B cell (primary cell): ENCODE measurements around the gene USF1. TPM values are rescaled to one million over a fixed set of nuclear protein-coding genes. Genes with fewer than 3 reads are reported as not detected.

Experiments used
- ATAC-seq: fragments of 200-7000 bp; cut with Tn5 transposase; one replicate; pipeline ENCODE4 v1.10.0; 2021; ENCODE audit warnings: low read depth, mild to moderate bottlenecking, moderate number of reproducible peaks, moderate library complexity
- CTCF ChIA-PET: fragments of 350-600 bp; sonication (Branson Sonifier 250); formaldehyde crosslinking; loops from one replicate; lab custom pipeline; 2021; ENCODE audit warnings: antibody characterized with exemption, inconsistent platforms; lab: Charles Lee
- POLR2A ChIA-PET: fragments of 350-600 bp; sonication (Branson Sonifier 250); formaldehyde crosslinking; loops from one replicate; lab custom pipeline; 2021; ENCODE audit warnings: antibody characterized with exemption; lab: Charles Lee
- DNase-seq: peaks from one replicate; pipeline ENCODE4 v3.0.0; 2013
- H2AFZ ChIP-seq: 2 replicates; pipeline ENCODE4 v1.6.1; 2012; ENCODE audit warnings: mild to moderate bottlenecking, low read depth, low read length; ENCODE audit not compliant: insufficient read depth, poor library complexity, severe bottlenecking
- H3K27ac ChIP-seq, 2 donors: 1 replicate in 1 of 2; 2 replicates in 1 of 2; pipeline ENCODE4 v1.5.1; 2012 to 2013; ENCODE audit warnings: low read length in 2 of 2, mild to moderate bottlenecking in 2 of 2, moderate library complexity in 1 of 2
- H3K27me3 ChIP-seq, 4 experiments: fragments of 200-600 bp in 1 of 4; sonication (generic) in 1 of 4; replicated peaks in 1 of 4; 1 replicate in 2 of 4; 2 replicates in 2 of 4; pipeline versions ENCODE4 v1.6.1 to v1.7.0; 2013 to 2016; ENCODE audit warnings: low read length in 3 of 4, mild to moderate bottlenecking in 2 of 4, mixed read lengths in 1 of 4, moderate library complexity in 1 of 4; ENCODE audit not compliant: insufficient read depth in 4 of 4, control insufficient read depth in 3 of 4; ENCODE audit errors: control extremely low read depth in 1 of 4
- H3K36me3 ChIP-seq, 2 experiments: replicated peaks in 1 of 2; 1 replicate in 1 of 2; 2 replicates in 1 of 2; pipeline versions ENCODE4 v1.6.1 to v1.7.1; 2013; ENCODE audit warnings: low read length in 1 of 2; ENCODE audit not compliant: insufficient read depth in 2 of 2, control insufficient read depth in 1 of 2; ENCODE audit errors: control extremely low read depth in 1 of 2, extremely low read depth in 1 of 2
- H3K4me1 ChIP-seq, 2 donors: fragments of 200-600 bp in 1 of 2; sonication (generic) in 1 of 2; 1 replicate in 1 of 2; 2 replicates in 1 of 2; pipeline versions ENCODE4 v1.5.1 to v1.6.1; 2013 to 2017; ENCODE audit warnings: low read length in 2 of 2; ENCODE audit not compliant: control insufficient read depth in 2 of 2, insufficient read depth in 2 of 2
- H3K4me2 ChIP-seq: replicated peaks from 2 replicates; pipeline ENCODE3; 2012; ENCODE audit warnings: mild to moderate bottlenecking, low read depth, low read length; ENCODE audit not compliant: poor library complexity, severe bottlenecking
- H3K4me3 ChIP-seq, 5 experiments: fragments of 200-600 bp in 1 of 5; sonication (generic) in 1 of 5; 1 replicate in 3 of 5; 2 replicates in 2 of 5; pipeline versions ENCODE4 v1.5.1 to v1.7.0; 2011 to 2016; ENCODE audit warnings: low read length in 4 of 5, mild to moderate bottlenecking in 4 of 5, low read depth in 2 of 5, control low read depth in 1 of 5, moderate library complexity in 1 of 5; ENCODE audit not compliant: insufficient read depth in 1 of 5; ENCODE audit errors: control extremely low read depth in 1 of 5, extremely low read depth in 1 of 5
- H3K79me2 ChIP-seq: fragments of 200-600 bp; sonication (generic); one replicate; pipeline ENCODE4 v1.6.0; 2016; ENCODE audit warnings: low read length; ENCODE audit not compliant: control insufficient read depth, insufficient read depth
- H3K9ac ChIP-seq: fragments of 200-600 bp; sonication (generic); 2 replicates; pipeline ENCODE4 v1.6.1; 2017; ENCODE audit warnings: mild to moderate bottlenecking, low read length, moderate library complexity
- H3K9me3 ChIP-seq, 3 donors: one replicate each; pipeline versions ENCODE4 v1.6.1 to v1.7.1; 2013; ENCODE audit warnings: low read length in 2 of 3; ENCODE audit not compliant: control insufficient read depth in 2 of 3, insufficient read depth in 1 of 3; ENCODE audit errors: control extremely low read depth in 1 of 3
- H4K20me1 ChIP-seq: 2 replicates; pipeline ENCODE4 v1.6.0; 2012; ENCODE audit warnings: mild to moderate bottlenecking, low read length; ENCODE audit not compliant: insufficient read depth, control insufficient read depth, poor library complexity, severe bottlenecking
- H3K27ac Mint-ChIP-seq: one replicate; pipeline ENCODE4 v1.8.0; 2021; ENCODE audit warnings: mixed read lengths
- H3K27me3 Mint-ChIP-seq: one replicate; pipeline ENCODE4 v1.8.0; 2021; ENCODE audit warnings: mixed read lengths
- H3K4me1 Mint-ChIP-seq: one replicate; pipeline ENCODE4 v1.8.0; 2021; ENCODE audit warnings: mixed read lengths
- H3K4me3 Mint-ChIP-seq: one replicate; pipeline ENCODE4 v1.8.0; 2021; ENCODE audit warnings: mixed read lengths
- H3K9me3 Mint-ChIP-seq: one replicate; pipeline ENCODE4 v1.8.0; 2022; ENCODE audit warnings: mixed read lengths; ENCODE audit not compliant: insufficient read depth
- CTCF ChIP-seq: fragments of 200-600 bp; IDR thresholded peaks from one replicate; pipeline ENCODE4 v1.8.0; 2022; ENCODE audit warnings: antibody characterized with exemption, mild to moderate bottlenecking
- EZH2 ChIP-seq: IDR thresholded peaks from 2 replicates; pipeline ENCODE4 v1.6.1; 2012; ENCODE audit warnings: borderline replicate concordance, low read depth, mild to moderate bottlenecking, moderate library complexity, low read length; ENCODE audit not compliant: insufficient read depth, poor library complexity, severe bottlenecking
- WGBS: methylation state at CpG from one replicate; pipeline ENCODE4 v1.1.5; 2013; ENCODE audit warnings: missing lambda C conversion rate; ENCODE audit not compliant: insufficient coverage; 5-methylcytosine and 5-hydroxymethylcytosine counted together
- intact Hi-C: fragments of 100-400 bp; cut with micrococcal nuclease; formaldehyde crosslinking; loops from one replicate; pipeline ENCODE4 v1.10.0; 2022
- polyA plus RNA-seq: library from polyadenylated mRNA; depleted of rRNA; stranded (reverse); fragments of >200 nt; gene quantifications from 2 replicates; pipeline ENCODE4 v1.2.3, GENCODE V29; 2012
- total RNA-seq, 2 donors: library from RNA; stranded (reverse); fragments of 120-200 nt in 1 of 2; gene quantifications; 1 replicate in 1 of 2; 2 replicates in 1 of 2; pipeline versions ENCODE4 v1.2.3 to v1.2.4, GENCODE V29; 2013 to 2022

USF1 gene
- total and polyA plus RNA-seq, 2 donors (not counting 1 experiment from before 2014, with no cell fraction given): 192 to 249 TPM

GRCh38 chr1:161009602-161010211, 36.1 kb downstream of the USF1 start:
- H4K20me1 ChIP-seq: no peaks in the 10 kb centered on the region
- Mint-ChIP-seq H3K27ac (no peak overlapping the region), H3K9me3 (no peaks in the 10 kb centered on the region), H3K4me1 (peaks cover 20% of the 10 kb centered on the region), H3K27me3 (no peaks in the 10 kb centered on the region), H3K4me3 (no peak overlapping the region)
- POLR2A ChIA-PET: no interaction called here
- no peak overlapping the region for H3K9ac ChIP-seq
- H3K27ac ChIP-seq: no peak overlapping the region
- ATAC-seq (no peak), DNase-seq (no peak)
- H3K79me2 ChIP-seq: peaks cover 45% of the 10 kb centered on the region
- CTCF ChIA-PET: interaction anchor here (1.7 to 5.4 kb wide), 2 partner anchors 13 to 20 kb away, joined by 7 to 45 read pairs; no protein-coding TSS in a partner anchor
- H3K27me3 ChIP-seq: no peaks in the 10 kb centered on the region
- H3K9me3 ChIP-seq: no peaks in the 10 kb centered on the region
- H2AFZ ChIP-seq: no peak overlapping the region
- no peak overlapping the region for H3K4me2 ChIP-seq
- intact Hi-C loops: no loop called here
- 96% methylated on average over 7 of the region's 7 CpGs for WGBS
- no peak overlapping the region for H3K4me3 ChIP-seq
- H3K36me3 ChIP-seq: peaks cover 0 to 2% of the 10 kb centered on the region in 2 experiments
- H3K4me1 ChIP-seq: peaks cover 19 to 25% of the 10 kb centered on the region in 2 donors
- TF ChIP-seq CTCF (no peak), EZH2 (no peak)

GRCh38 chr1:161008869-161009510, 36.8 kb downstream of the USF1 start:
- Histone ChIP-seq H3K36me3 (peaks cover 0 to 2% of the 10 kb centered on the region in 2 experiments), H3K4me3 (no peak overlapping the region), H3K27me3 (no peaks in the 10 kb centered on the region), H3K79me2 (peaks cover 51% of the 10 kb centered on the region), H3K4me1 (peaks cover 16 to 21% of the 10 kb centered on the region in 2 donors), H3K27ac (no peak overlapping the region), H4K20me1 (no peaks in the 10 kb centered on the region), H3K9ac (no peak overlapping the region), H3K9me3 (no peaks in the 10 kb centered on the region), H2AFZ (no peak overlapping the region), H3K4me2 (no peak overlapping the region)
- Mint-ChIP-seq H3K27ac (no peak overlapping the region), H3K9me3 (no peaks in the 10 kb centered on the region), H3K27me3 (no peaks in the 10 kb centered on the region), H3K4me3 (no peak overlapping the region), H3K4me1 (peaks cover 17% of the 10 kb centered on the region)
- DNase-seq (no peak), ATAC-seq (no peak)
- intact Hi-C loops: no loop called here
- ChIA-PET CTCF (no interaction called here), POLR2A (no interaction called here)
- TF ChIP-seq CTCF: no peak
- TF ChIP-seq EZH2: no peak
- 84% methylated on average over 2 of the region's 4 CpGs for WGBS
